Ishikawa (cell line): ENCODE measurements around the gene TMEM43.

Experiments used
- CEBPB ChIP-seq: IDR thresholded peaks from 2 replicates; pipeline ENCODE4 v1.6.1; 2012
- EGR1 ChIP-seq: IDR thresholded peaks from 2 replicates; pipeline ENCODE4 v1.6.1; 2012
- EP300 ChIP-seq: IDR thresholded peaks from 2 replicates; pipeline ENCODE4 v1.6.1; 2012; ENCODE audit warnings: borderline replicate concordance
- FOXM1 ChIP-seq: IDR thresholded peaks from 2 replicates; pipeline ENCODE4 v1.6.1; 2012; ENCODE audit warnings: low read depth, borderline replicate concordance
- MAX ChIP-seq: IDR thresholded peaks from 2 replicates; pipeline ENCODE4 v1.6.1; 2012
- NFIC ChIP-seq: IDR thresholded peaks from 2 replicates; pipeline ENCODE4 v1.6.1; 2012
- RAD21 ChIP-seq: IDR thresholded peaks from 2 replicates; pipeline ENCODE4 v1.6.1; 2012; ENCODE audit warnings: low read depth
- REST ChIP-seq: IDR thresholded peaks from 2 replicates; pipeline ENCODE4 v1.6.1; 2012; ENCODE audit warnings: low read depth, mild to moderate bottlenecking
- TAF1 ChIP-seq: IDR thresholded peaks from 2 replicates; pipeline ENCODE4 v1.6.1; 2012; ENCODE audit warnings: low read depth, mild to moderate bottlenecking
- TCF12 ChIP-seq: IDR thresholded peaks from 2 replicates; pipeline ENCODE4 v1.6.1; 2012; ENCODE audit warnings: low read depth
- TEAD4 ChIP-seq: IDR thresholded peaks from 2 replicates; pipeline ENCODE4 v1.6.1; 2012
- USF1 ChIP-seq: IDR thresholded peaks from 2 replicates; pipeline ENCODE4 v1.6.1; 2012
- YY1 ChIP-seq: IDR thresholded peaks from 2 replicates; pipeline ENCODE4 v1.6.1; 2012; ENCODE audit warnings: low read depth
- ZBTB7A ChIP-seq: IDR thresholded peaks from 2 replicates; pipeline ENCODE4 v1.6.1; 2012; ENCODE audit warnings: low read depth

Gene TMEM43

DNA sequence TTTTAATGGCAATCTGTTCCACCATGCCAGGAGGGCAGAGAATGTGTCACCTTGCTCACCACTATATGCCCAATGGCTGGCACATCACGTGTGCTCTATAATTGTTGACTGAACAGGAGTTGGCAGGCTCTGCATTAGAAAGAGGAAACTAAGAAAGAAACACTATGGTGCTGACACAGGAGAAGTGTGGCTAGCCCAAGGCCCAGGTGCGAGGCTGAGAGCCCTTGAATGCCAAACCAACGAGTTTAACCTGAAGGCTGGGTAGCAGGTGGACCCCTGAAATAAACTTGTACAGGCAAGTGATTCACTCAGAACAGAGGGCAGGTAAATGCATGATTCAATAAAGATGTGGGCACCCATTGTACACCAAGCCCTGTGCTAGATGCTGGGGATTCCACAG lies 2.6 kb upstream of the TMEM43 start:
- no peak for TF ChIP-seq TEAD4
- TF ChIP-seq EP300: no peak
- TF ChIP-seq MAX: no peak
- TF ChIP-seq RAD21: no peak
- TF ChIP-seq USF1: no peak
- no peak for TF ChIP-seq YY1

DNA sequence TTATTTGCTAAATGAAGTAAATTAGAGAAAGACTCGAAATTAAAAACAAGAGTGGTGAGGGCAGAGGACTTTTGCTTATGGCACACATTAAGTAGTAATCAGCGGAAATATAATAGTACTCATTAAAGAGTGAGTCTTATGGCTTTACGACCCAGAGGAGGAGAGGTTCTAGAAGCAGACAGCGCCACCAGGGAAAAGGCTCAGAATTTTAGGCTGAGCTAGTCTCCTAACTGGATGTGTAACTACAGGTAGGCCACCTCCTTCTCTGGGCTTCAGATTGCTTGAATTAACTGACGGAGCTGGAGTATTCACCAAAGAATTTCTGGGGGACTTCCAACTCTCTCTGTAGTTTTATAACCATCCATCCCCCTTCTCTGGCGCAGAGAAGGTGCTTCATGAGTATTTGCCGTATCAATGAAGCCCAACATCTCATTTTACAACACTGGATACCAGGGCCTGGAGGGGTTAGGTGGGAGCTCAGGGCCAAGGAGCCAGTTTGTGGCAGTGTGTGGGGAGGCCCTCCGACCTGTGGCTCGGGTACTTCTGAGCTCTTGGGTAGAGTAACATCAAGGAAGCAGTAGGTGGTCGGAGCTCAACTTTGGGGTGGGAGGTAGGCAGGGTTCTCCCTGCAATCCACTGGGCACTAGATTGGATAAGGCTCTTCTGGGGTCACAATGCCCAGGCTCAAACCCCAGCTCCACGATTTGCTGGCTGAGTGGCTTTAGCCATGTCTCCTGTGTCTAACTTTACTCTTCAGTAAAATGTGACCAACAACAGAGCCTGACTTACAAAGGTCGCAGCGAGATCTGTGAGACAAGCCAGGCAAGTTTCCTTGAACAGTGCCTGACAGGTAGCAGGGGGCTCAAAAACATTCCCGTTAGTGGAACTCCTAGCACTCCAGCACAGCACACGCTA lies 1.3 kb upstream of the TMEM43 start:
- TF ChIP-seq RAD21: no peak
- TF ChIP-seq YY1: 0 out of 2 replicates have a peak, but pooled peaks have one; percentile 2

DNA sequence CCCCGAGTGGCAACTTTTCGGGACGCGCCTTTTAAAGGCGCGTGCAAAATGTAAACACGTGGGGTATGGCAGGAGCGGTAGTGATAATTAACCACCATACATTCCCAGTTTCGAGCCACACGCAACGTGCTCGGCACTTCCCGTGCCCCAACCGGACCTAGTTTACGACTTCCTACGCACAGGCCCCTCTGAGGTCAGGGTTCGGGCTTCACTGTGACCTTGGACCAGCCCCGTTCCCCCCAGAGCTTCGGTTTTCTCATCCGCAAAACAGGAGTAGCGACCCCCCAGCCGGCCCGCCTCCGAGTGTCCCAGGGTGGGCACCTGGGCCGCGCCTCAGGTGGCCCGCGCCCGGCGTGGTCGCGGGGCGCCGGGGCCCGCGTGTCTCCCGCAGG lies 633 bp upstream of the TMEM43 start:
- TF ChIP-seq YY1 (no peak), MAX (peak; percentile 91)

DNA sequence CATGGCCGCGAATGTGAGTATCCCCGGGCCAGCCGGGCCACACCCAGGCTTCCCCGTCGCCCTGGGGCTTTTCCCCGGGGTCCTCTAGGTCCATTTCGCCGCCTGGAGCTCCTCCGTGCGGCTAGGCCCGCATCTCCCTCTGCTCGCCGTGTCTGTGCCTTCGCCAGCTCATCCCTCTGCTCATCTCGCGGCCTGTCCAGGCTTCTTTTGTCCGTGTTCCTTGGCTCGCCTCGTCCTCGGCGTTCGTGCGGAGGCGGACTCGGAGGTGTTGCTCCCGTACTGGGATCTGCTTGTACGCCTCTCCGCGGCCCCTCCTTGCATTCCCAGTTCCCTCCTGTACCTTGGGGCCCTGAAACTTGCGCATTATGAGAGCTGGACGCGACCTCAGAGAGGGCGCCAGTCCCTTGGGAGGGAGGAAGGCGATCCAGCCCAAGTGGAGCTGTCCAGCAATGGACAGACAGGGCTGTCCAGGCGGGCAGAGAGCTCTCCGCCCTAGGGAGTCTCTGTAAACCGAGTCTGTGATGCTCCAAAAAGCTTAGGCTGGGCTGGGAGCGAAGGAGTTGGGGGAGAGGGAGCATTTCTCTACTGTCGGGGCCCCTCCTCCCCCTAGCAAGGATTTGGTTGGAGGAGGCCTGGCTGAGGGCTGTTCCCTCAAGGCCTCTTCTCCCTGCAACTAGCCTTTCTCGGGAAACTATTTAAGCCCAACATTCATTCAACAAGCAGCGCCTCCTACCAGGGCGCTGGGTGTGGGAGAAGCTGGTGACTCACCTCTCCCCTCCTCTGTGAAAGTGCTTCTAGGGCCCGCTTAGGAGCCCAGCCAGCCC lies 553 bp downstream of the TMEM43 start:
- TF ChIP-seq REST (peak; percentile 91), TAF1 (0 out of 2 replicates have a peak, but pooled peaks have one; percentile 5), USF1 (no peak), MAX (no peak; the same call in 1 of the 2 replicates), RAD21 (no peak), EGR1 (no peak)

- TF ChIP-seq FOXM1 (no peak), TEAD4 (no peak), TAF1 (no peak)
Observed at GRCh38 chr3:14126017-14126886, 1.4 kb downstream of the TMEM43 start.

DNA sequence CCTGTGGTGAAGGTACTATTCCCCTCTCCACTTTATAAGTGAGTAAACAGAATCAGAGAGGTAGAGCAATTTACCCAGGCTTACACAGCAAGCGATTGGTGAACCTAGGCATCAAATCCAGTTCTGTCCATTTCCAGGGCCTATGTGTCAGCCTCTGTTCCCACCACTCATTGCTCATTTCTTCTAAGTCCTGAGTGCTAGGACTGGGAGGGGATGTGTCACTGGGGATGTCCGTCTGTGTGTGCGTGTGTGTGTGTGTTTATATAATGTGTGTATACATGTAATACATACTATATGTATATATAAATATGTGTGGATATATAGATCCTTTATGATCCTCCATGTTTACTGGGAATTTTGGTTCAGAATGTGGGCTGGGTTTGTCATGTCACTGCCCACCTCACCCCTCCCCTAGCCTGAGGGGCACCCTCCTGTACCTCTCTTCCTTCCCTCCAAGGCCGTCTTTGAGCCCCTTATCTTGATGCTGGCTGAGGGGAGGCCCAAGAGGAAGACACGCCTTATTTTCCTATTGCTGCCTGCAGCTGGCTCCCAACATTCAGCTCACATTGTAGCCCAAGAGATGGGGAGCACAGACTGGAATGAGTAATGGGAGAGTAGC lies 2.1 kb downstream of the TMEM43 start:
- TF ChIP-seq TCF12 (no peak), USF1 (no peak), EP300 (no peak), RAD21 (no peak), REST (no peak), TAF1 (no peak), ZBTB7A (no peak), CEBPB (no peak), NFIC (no peak)
